Measurements from ENCODE around the gene TMEM184A.
A peak's percentile ranks its signal among the peaks of the same experiment; 100 is the strongest.

TMEM184A gene

DNA sequence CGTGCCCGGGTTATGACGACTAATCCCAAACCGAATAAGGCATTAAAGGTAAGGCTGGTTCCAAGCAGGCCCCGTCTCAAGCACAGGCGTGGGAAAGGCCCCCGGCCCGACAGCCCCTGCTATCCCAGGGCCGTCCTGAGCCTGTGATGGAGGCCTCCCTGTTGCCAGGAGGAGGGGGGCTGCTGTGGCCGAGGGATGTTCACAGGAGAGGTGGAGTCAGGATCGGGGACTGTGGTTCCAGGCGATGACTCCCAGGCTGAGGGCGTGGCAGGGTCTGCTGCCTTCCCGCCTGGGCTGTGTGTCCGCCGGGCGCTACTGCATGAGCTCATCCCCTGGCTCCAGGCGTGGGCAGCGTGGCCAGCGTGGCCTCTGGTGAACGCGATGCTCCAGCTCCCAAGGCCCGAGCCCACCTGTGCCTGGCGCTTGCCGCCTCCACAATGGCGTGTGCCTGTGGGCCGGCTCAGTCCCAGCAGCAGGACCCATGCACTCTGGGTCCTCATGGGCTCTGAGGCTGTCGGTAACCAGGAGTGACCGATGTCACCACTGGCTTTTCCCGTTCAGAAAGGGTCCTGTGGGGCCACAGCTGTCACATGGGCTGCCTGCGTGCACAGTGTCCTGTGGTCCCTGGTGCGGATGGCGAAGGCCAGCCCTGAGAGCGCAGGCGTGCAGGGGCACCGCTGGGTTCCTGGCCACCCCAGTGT, 16.7 kb downstream of the TMEM184A start:
- DNase-seq (ENCODE audit: low read depth in 2 of 2), result no peak

DNA sequence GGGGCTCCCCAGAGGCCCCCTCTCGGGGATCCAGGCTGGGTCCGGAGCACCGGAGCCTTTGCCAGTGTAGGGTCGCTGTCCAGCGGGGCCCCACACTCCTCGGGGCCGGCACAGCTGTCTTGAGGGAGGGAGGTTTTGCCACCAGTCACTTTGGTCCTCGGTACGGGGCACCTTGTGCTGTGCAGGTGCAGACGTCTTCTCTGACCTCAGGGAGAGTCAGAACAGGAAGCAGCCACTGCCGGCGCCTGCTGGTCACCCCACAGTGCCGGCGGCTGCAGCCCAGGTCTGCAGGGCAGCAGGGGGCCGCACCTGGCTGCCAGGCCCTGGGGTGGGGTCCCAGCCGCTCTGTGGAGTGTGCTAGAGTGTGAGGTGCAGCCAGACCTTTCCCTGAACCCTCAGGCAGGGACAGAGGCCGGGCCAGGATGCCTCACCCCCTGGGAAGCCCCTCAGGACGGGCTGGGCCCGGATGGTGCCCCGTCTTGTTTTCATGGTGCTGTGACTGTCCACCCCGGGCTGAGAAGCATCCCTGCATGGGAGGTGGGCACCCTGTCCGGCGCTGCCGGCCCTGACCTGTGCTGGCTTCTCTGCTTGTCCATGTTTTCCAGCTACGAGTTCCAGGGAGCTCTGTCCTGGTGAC, 17.3 kb downstream of the TMEM184A start:
- DNase-seq (ENCODE audit: low read depth in 2 of 2), result no peak

DNA sequence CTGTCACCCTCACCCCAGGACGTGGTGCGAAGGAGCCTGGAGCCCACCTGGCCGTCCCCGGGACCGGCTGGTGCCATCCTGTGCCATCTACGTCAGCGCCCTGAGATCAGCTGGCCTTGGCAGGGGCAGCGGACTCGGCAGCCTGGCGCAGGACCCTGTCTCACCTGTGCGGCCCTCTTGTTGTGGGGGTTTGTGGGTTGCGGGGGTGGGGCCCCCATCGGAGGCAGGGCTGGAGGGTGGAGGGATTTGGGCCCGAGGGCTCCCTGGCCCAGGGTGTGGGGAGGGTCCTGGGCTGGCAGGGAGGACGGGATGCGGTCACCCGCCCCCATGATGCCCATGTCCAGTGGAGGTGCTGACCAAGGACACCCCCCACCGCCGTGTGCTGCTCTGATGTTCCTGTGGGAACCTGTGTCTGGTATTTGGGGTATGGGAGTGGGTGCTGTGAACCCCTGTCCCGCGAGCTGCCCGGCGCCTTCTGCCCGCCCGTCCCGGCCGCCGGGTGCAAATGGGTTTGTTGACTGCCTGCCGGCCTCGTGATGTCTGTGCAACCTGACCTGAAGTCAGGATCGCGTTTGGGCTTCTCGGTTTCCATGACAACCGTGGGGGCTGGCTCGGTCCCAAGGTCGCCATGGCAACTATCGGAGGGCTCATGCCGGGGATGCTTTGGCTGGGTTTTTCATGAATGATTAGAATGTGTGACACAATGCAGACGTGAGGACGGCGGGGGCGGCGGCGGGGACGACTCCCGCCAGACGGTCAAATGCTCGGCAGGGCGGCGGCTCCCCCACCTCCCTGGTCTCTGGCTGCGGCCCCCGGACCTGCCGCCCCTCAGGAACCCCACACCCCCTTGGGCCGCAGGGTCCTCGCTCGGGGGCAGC, 18.2 kb downstream of the TMEM184A start:
- DNase-seq (ENCODE audit: low read depth in 2 of 2), result no peak

DNA sequence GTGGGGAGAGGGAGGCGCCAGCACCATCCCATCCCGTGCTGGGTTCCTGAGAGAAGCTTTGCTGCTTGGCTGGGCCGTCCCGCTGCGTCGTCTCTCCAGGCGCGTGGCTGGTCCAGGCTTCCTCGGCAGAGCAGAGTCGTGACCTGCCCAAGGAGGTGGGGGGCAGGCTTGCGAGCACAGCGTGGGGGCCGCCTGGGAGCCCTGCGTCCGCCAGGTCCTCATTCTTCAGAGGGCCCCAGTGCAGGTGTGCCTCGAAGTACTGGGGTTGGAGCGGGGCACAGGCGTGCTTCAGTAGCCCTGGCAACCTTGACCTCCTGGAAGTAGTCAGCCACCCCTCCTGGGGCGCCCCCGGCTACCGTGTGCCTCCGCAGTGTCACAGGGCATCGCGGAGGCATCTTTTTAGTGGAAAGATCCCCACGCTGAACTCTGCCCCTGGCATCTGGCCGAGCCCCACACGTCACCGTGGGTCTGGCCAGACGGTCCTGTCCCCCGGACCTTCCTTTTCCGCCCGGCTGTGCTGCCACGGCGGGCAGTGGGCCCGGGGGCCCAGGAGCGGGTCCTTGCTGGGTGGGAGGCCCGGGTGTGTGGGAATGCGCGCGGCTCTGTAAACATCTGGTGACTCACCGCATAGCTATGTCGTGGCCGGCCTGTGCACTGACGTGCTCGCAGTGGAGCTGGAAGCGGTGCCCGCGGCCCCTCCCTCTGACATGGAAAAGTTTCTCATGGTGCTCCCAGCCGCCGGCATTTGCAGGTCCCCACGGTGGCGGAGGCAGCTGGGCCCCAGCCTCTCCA, 19.1 kb downstream of the TMEM184A start:
- no peak for DNase-seq (ENCODE audit: low read depth in 2 of 2)

DNA sequence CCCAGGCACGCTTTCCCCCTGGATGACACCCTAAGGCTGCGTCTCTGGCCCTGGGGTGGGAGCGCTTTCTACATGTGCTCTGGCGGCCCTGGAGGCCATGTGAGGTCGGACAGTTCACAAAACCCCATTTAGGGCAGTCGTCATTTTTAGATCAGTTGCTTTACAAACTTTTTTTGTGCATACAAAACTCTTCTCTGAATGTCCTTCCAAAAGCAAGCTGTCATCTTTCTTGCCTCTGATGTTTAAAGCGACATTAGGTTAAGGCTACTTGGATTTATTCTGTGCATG, 19.6 kb downstream of the TMEM184A start:
- no peak for DNase-seq (ENCODE audit: low read depth in 2 of 2)

DNA sequence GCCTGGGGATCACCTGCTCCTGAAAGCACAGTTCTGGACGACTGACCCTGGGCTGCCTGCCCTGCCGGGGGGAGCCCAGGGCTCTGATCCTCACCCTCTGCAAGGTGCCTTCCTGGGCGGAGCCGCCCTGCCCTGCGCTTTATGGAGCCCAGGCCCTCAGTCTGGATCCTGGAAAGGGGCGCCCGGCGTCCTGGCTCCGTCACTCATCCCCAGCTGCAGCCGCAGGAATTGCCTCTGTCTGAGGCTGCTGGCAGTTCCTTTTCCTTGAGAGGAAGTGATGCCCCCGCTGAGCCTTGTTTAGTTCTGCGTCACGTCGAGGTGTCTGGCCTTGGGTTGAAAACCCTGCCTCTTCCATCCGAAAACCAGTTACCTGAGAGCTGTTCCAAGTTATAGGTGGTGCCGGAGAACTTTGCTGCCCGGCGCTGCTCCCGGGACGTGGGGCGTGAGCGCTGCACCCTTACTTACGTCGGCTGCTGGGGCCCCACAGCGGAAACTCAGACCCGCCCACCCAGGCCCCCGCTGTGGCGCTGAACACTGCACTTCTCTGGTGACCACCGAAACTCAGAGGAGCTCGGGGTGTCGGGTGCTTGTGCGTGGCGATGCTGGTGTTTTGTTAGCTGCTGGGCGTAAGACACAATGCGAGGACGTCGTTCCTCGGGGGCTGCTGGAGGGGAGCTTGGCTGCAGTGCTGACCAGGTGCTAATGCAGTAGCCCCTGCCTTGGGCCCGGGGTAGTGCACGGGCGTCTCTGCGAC, 20.1 kb downstream of the TMEM184A start:
- no peak for DNase-seq (ENCODE audit: low read depth in 2 of 2)

DNA sequence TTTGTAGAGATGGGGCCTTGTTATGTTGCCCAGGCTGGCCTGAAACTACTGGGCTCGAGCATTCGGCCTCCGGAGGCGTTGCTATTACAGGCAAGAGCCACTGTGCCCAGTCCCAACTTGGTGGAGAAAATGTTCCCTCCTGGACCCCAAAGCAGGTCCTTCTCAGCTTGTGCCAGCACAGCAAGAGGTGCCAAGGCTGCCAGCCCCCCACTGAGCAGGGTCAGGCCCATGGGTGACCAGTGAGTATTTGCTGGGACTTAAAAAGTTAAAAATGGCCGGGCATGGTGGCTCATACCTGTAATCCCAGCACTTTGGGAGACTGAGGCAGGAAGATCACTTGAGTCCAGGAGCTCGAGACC, 20.9 kb downstream of the TMEM184A start:
- DNase-seq (ENCODE audit: low read depth in 2 of 2), result no peak

DNA sequence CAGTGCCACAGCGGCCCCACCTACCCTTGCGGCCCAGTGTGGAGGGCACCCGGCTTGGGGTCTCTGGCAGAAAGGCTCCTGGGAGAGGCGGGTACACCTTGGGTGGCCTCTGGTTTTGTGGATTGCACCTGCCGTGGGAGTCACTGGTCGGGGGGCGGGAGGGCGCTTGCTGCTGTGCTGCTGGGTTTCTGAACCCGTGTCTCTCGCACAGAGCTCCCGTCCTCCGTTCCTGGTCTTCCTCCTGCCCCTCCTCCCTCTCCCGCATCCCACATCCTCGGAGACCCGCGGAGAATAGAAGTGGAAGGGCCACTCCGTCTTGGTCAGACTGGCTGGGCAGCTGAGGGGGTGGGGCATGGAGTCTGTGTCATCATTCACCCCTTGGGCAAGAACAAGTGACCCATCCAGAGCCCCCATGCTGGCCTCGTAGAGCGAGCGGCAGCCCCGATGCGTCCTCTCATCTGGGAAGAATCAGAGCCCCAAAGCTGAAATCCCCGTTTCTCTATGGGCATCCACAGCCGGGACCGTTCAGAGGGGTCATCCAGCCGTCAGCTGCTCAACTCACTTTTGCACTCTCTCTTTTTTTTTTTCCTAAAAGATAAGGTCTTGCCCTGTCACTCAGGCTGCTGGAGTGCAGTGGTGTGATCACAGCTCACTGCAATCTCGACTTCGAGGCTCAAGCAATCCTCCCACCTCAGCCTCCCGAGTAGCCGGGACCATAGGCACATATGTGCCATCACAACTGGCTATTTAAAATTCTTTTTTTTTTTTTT, 21.5 kb downstream of the TMEM184A start:
- DNase-seq (ENCODE audit: low read depth in 2 of 2), result no peak

DNA sequence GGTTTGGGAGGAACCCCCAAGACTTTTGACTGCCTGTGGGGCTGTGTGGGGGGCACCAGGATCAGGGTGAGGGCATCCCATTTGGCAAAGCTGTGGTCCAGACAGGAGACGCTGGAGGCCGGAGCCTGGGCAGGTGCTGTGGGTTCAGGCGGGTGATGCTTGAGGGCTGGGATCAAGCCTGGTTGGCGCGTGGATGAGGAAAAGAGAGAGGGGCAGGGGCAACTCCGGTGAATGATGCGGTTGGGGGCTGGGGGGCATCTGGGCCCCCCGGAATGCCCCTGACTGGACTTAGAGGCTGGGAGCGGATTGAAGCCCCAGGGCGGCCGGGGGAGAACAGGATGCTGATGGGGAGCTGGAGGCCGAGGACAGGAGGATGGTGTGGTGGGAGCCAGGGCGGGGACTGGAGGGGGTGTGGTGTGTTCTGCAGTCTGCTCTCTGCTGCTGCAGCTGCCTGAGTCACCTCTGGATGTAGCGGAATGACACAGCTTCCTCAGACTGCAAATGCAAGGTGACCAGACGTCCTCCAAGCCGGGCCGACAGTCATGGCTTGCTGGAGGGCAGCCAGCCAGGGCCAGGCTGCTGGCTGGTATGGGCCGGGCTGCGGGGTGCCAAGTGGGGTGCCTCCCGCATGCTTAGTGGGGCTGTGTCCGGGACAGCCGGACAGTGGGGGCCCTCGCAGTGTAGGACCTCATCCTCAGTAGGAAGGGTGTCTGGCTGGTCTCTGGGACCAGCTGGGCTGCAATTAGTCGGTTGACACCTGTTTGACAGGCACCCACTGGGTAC, 22.3 kb downstream of the TMEM184A start:
- peak; percentile 33 to 50 for DNase-seq (ENCODE audit: low read depth in 2 of 2)

DNA sequence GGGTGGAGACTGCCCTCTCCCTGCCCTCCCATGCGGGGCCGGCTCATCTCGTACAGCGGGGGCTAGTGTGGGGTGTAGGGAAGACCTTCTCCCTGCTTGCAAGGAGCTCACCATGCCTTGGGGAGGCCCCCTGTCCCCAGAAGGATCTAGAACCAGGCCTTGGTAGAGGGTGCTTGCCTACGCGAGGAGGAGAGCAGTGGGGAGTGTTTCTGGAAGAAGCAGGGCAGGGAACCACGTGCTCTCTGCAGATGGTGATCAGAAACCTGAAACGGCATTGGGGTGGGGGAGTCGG, 22.8 kb downstream of the TMEM184A start:
- no peak for DNase-seq (ENCODE audit: low read depth in 2 of 2)

DNA sequence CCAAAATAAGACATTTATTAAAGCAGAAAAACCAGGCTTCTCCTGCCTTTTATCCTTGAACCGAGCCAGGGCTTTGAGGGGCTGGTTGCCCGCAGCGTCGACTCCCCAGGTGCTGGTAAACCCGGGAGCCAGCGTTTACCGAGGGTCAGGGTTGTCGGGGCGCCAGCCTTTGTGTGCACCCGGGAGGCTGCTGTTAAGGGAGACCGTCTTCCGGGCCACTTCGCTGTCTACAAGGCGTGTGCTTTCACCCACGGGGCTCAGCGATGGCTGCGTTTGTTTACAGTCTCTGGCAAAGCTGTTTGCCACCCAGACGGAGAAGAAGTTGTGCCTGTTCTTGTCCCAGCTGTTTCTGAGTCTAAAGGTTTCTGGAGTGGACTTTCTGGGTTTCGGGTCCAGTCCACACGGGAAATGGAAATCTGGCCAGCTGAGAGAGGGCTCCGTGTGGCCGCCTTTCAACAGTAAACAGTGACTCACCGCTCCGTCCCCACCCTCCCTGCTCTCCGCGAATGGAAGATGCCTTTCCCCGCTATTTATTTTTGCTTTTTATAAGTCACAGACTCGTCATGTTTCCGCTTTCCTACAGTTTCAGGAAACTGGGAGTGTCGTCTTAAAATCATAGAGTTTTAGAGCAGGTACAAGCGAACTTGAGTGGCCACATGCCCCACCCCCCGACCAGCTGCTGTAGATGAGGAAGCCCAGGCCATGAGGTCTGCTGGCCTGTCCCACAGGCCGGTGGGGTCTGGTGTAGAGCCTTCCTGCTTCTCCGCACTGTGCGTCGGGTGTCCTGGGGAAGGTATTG, 23.4 kb downstream of the TMEM184A start:
- DNase-seq (ENCODE audit: low read depth in 2 of 2), result peak; percentile 30 to 34

DNA sequence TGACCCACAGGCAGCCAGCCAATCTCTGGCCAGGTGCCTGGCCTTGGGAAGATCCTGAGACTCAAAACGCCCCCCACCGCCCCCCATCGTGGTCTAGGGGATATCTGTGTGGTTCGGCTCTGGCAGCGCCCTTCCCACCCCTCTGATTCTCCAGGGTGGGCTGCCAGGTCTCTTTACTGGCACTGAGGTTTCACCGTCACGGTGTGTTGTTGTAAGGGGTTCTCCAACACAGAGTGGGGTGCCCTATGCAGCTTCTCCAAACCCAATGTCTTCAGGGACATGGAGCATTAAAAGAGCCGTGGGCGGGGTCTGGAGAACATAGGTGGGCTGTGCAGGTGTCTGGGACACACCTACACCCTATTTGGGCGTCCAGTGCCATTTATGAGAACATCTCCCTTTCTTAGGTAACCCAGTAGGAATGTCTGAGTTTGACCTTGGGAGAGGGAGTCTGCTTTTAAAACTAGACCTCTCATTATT, 24.0 kb downstream of the TMEM184A start:
- DNase-seq (ENCODE audit: low read depth in 2 of 2), result no peak

DNA sequence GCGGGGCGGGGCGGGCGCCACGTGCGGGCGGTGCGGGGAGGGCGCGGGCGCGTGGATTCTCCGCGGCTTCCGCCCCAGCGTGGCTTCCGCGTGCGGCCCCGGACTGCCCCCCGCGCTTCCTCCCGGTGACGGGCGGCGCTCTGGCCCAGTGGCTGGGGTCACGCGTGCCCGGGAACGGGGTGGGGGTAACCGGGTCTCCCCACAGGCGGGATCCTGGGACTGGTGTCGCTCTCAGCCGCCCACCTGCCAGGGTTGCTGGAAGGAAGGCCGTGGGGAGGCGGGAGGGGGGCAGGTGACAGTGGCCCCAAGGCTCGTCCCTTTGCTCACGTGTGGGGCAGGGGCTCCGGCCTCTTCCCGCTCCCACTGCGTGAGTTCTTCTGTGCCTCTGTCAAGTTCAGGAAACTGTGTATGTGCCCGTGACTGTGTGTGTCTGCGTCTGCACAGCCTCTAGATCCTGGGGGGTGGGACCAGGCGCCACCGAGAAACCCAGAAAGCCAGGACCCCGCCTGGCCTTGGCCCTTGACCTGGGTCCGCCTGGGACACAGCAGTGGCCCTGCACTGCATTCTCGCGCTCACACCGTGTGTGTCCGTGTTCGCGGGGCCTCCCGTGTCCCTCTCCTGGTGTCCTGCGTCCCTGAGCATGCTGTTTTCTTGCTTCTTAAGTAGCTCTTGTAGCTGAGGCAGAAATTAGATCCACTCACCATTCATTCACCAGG, 24.6 kb downstream of the TMEM184A start:
- no peak for DNase-seq (ENCODE audit: low read depth in 2 of 2)

DNA sequence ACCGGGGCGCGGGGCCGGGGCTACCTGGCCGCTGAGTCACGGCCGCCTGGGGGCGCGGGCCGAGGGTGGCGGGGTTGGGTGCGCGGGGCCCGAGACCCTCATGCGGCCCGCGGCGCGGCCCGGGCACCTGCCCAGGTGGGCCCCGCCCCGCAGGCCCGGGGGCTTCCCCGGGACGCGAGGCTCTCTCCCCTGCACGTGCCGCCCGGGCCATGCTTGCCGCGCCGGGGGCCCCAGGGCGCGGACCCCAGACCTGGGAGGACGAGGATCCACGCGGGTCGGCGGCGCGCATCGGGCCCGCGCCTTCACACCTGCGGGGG, 25.1 kb downstream of the TMEM184A start:
- no peak for DNase-seq (ENCODE audit: low read depth in 2 of 2)

DNA sequence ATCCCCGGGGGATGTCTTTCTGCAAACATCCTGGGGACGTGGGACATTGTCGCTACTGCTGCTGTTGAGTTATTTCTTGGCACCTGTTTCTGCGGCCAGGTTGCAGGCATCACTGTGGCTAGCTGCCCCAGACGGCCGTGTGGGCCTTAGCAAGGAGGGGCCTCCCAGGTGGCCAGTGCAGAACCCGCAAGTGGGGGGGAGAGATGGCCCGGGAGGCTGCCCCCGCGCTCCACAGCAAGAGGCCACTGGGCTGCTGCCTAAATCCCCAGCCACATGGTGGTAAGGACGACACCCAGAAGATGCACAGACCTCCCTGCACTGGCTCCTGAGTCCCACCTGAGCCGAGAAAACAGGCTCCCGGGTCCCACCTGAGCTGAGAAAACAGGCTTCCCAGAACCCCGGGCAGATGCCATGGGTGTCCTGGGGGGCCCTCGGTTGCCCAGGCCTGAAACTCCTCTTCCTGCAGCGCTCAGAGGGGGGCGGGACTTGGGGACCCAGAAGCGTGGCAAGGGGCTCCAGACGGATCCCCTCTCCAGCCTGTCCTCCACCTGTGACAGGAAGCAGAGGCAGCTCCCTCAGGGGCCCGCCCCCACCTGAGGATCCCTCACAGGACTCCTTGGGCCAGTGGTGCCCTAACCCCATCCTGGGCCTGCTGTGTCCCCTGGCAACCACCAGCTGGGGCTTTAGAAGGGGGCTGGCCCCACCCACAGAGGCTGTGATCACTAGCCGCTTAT, 26.5 kb downstream of the TMEM184A start:
- no peak for DNase-seq (ENCODE audit: low read depth in 2 of 2)

DNA sequence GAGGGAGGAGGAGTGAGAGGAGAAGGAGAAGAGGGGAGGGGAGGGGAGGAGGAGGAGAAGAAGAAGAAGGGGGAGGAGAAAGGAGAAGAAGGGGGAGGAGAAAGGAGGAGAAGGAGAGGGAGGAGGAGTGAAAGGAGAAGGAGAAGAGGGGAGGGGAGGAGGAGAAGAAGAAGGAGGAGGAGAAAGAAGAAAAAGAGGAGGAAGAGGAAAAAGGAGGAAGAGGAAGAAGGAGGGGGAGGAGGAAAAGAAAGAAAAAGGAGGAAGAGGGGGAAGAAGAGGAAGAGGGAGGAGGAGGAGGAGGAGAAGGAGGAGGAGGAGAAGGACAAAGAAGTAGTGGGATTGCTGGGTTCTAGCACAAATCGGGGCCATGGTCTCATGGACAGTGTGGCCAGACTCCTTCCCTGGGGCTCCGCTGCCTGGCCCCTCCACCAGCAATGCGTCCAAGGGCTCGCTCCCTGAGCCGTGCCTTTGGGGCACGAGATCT, 29.7 kb downstream of the TMEM184A start:
- no peak for DNase-seq (ENCODE audit: low read depth in 2 of 2)

DNA sequence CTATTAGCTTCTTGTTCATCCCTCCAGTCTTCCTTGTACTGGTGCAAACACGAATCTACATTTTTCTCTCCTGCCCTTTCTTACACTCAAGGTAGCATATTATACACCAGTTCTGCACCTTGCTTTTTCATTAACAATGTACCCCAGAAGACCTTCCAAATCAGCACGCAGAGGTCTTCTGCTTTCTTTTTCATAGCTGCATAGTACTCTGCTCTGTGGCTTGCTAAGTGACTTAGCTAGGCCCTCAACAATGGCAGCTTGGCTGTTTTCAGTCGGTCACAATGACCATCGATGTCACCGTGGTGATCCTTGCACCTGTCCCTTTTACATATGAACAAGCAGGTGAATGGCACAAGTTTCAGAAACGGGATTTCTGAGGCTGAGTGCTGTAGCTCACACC, 30.6 kb downstream of the TMEM184A start:
- no peak for DNase-seq (ENCODE audit: low read depth in 2 of 2)

DNA sequence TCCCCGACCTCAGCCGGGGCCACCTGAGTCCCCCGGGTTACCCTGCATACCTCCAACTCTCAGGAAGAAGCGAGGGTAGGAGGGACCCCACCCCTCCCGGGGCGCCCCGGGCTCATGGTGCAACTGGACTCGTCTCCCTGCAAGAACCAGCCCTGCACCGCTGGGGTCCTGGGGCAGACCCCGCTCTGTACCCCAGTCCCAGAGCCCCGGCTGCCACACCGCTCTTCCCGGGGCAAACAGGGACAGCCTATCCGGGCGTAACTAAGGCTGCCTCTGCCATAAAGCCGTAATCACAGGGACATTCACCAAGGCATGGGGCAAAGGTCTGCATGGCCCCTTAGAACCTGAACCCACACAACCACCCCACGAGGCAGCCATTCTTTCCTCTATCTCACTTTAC, 32.2 kb downstream of the TMEM184A start:
- no peak for DNase-seq (ENCODE audit: low read depth in 2 of 2)

Data from stimulated activated CD8-positive, alpha-beta memory T cell treated with anti-CD3 and anti-CD28 coated beads, Interleukin-2, amount 100 ng/mL, for 48 hours (primary cell).